GM21723 (cell line): ENCODE measurements around the gene TBKBP1.

ENCODE experiments used
- ATAC-seq: cut with Tn5 transposase; IDR thresholded peaks from one replicate; pipeline ENCODE4 v1.9.1; 2021; ENCODE audit warnings: mild to moderate bottlenecking, moderate library complexity; ENCODE audit not compliant: unreplicated experiment

The TBKBP1 gene

DNA sequence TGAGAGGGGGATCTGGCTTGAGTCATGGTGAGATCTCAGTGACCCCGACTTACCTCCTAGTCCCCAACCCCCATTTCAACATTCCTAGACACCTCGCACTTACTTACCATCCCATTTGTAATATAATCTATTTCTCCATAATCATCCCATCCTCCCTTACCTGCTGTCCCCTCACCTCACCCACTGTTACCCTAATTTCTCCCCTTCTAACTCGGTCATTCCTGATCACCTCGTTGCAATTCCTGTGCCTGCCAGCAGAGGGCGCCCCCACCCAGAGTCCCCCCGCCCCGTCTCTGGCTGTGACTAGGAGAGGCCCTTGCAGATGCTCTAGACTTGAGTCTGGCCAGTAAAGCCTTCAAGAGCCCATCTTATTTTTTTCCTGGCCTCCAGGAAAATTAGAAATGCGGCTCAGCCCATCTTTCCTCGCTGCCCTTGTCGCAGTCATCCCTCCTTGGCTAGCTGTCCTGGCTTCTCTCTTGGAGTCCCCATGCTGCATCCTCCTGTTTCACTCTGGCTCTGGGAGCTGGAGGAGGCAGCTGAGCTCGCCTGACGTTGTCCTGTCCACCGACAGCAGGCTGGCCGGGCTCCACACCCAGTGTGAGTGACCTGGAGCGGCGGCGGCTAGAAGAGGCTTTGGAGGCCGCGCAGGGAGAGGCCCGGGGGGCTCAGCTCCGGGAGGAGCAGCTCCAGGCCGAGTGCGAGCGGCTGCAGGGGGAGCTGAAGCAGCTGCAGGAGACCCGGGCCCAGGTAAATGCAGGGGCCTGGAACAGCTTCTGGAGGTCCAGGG, 5.0 kb downstream of the TBKBP1 start:
- ATAC-seq: no peak

GRCh38 chr17:47699536-47699840, 5.5 kb downstream of the TBKBP1 start:
- no peak for ATAC-seq

DNA sequence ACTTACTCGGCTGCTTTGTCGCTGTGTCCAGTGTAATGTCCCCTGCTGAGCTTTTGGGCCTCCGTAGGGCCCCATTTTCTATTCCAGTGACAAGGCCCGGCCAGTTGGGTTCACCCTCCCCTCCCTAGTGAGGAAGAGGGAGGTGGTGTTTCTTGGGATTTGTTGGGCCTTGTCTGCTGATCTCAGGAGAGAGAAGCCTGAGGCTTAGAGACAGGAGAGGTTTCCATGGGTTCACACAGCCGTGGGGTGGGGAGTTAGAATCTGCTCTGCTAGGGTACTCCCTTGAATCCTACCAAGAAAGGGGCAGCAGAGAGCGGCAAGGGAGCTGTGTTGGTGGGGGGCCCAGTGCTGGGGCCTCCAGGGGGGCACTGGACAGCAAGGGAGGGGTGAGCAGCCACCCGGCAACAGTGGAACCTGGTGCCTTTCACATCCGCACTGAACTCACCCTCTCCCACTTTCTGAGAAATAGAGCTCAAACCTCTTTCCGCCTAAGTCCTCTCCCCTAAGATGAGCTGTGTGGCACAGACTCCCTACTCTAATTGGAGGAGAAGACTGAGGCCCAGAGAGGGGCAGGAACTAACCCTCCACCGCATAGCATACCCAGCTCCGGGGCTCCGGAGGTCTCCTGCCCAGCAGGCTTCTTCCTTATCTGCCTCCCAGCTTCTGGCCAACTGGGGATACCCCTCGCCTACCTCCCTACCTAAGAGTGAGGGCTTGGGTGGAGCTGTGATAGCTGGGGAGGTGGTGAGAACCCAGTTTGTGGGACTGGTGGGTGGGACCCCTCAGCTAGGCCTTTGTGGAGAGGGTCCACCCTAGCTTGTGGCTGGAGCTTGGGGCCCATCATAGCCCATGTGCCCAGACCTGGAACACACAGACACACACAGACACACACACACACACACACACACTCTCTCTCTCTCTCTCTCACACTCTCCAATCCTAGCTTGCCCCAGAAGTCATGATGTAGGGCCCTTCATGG, 6.8 kb downstream of the TBKBP1 start:
- ATAC-seq: no peak

- no peak for ATAC-seq
Observed at GRCh38 chr17:47701608-47702007, 7.6 kb downstream of the TBKBP1 start.

DNA sequence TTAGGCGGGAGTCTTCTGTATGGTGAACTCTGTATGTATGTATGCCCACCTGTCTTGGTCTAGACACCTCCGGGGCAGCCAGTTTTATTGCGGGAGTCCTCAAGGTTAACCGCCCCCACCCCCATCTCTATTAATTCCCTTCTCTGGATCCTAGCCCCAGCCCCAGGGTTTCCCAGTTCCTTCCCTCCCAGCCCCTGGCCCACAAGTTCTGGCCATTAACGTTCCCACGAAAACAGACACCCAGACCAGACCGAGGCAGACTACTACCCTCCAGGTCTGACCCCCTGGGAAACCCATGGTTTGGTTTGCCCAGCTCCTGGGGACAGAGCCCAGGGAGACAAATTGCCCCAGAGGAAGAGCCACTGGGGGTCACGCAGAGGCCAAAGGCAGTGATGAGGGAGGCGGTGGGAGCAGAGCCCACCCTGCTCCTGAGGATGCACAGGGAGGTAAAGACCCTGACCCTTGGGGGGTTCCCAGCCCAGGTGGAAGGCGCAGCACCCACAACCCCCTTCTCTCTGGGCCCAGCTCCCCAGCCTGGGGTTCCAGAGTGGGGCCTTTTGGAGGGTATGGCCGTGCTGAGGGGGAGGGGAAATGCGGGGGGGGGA, 8.5 kb downstream of the TBKBP1 start:
- no peak for ATAC-seq

GRCh38 chr17:47703191-47703591, 9.2 kb downstream of the TBKBP1 start:
- no peak for ATAC-seq

GRCh38 chr17:47703671-47704070, 9.7 kb downstream of the TBKBP1 start:
- ATAC-seq: no peak

- ATAC-seq: no peak
Observed at GRCh38 chr17:47704116-47704515, 10.2 kb downstream of the TBKBP1 start.

GRCh38 chr17:47704736-47705135, 10.8 kb downstream of the TBKBP1 start:
- no peak for ATAC-seq

DNA sequence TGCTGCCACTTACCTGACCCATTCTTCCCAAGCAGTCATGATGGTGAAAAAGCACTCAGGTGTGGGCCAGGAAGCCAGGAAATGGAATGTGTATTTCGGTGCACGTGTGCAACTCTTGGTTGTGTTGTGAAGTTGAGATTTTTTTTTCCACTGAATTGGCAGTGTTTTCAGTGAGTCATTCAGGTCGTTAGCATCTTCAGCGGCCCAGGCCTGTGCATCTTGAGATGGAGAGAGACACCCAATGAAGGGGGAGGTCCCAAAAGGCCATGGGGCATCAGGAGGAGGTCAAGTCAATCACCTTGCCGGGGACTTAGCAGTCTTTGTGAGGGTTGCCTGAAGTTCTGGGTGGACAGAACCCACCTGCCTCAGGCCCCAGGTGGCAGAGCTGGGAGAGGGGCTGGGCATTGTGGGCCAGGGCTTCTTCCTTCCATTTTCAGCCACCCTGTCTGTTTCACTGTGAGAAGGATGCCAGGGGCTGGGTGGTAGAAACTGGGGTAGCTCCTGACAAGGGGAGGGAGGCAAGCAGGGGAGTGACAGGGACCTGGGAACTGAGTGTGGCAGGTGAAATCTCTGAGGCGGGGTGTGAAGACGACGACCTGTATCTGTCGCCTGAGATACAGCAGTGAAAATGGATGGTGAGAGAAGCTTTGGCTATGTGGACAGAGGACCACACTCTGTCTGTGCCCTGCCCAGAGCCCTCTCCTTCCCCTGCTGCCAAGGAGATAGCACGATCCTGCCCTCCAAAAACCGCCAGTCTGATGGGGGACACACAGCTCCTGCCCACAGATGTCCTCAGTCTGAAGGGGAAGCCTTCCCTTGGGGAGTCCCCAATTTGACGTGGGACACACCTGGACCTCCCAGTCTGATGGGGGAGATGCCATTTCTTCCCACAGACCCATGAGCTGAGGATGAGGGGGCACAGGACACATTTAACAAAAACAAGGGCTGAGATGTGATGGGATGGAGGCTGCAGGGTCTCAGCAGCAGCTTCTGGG, 11.9 kb downstream of the TBKBP1 start:
- no peak for ATAC-seq

GRCh38 chr17:47707056-47707804, 13.3 kb downstream of the TBKBP1 start:
- ATAC-seq: no peak

- no peak for ATAC-seq
Observed at GRCh38 chr17:47707884-47708283, 13.9 kb downstream of the TBKBP1 start.

DNA sequence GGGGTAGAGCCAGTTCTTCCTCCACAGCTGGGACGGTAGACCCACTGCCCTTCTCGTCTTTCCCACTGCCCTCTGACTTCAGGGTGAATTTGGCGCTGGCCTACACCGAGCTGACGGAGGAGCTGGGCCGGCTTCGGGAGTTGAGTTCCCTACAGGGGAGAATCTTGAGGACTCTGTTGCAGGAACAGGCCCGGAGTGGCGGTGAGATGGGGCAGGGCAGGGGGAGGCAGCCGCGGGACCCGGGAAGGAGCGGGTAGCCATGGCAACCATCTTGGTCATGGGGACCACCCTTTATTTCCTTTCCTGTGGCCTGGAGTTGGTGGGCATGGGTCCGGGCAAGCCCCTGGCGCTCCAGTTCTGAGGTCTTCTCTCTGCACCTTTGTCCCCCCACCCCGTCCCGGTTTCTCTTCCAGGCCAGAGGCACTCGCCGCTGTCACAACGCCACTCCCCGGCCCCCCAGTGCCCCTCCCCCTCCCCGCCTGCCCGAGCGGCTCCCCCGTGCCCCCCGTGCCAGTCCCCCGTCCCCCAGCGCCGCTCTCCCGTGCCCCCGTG, 14.4 kb downstream of the TBKBP1 start:
- ATAC-seq: no peak

GRCh38 chr17:47708864-47709541, 15.0 kb downstream of the TBKBP1 start:
- ATAC-seq: no peak

DNA sequence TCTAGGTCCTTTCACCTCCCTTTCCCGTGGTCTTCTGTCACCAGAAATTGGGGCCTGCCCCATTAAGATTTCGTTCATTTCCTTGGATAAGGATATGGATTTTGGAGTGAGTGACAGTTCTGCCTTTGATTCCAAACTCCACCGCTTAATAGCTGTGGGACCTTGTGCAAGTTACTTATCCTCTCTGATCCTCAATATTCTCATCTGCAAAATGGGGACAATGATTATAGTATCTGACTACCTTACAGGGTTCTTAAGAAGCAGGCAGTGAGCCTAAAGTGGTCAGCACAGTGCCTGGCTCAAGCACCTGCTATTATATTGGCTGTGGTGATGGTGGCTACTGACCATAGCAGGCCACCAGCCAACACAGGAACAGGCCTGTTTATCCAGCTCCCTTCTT, 15.6 kb downstream of the TBKBP1 start:
- ATAC-seq: no peak

- ATAC-seq: no peak
Observed at GRCh38 chr17:47711366-47712099, 17.6 kb downstream of the TBKBP1 start.

- no peak for ATAC-seq
Observed at GRCh38 chr17:47712330-47713023, 18.5 kb downstream of the TBKBP1 start.
